NCI-H446 treated with DMSO at 0.1 percent for 48 hours (cell line): ENCODE results near the gene KAZN.

Source experiments
- DNase-seq: peaks from one replicate; lab custom pipeline; 2025; lab: John Stamatoyannopoulos, UW

KAZN gene

DNA sequence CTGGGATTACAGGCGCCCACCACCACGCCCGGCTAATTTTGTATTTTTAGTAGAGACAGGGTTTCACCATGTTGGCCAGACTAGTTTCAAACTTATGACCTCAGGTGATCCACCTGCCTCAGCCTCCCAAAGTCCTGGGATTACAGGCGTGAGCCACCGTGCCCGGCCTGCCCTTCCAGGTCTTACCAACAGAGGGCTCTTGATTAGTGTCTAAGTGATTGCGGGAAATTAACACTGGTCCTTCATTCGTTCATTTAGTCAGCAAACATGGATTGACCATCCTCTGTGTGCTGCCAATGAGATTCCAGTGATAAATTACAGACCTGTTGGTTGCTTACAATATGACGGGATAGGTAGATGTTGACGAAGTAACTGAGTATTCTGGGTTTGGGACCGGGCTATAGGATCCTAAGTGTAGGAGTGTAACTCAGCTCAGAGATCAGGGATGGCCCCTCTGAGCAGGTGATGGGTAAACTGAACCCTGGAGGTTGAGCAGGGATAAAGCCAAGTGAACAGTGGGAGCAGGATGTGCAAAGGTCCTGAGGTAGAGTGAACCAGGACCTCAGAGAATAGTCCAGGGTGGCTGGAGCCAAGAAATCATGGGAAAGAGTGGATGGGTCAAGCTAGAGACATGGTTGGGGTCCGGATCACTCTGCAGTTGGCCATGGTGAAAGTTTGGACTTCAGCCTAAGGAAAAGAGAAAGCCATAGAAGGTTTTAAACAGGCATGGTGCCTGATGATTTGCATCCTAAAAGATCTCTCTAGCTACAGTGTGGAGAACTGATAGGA lies 171.2 kb downstream of the KAZN start:
- no peak for DNase-seq

DNA sequence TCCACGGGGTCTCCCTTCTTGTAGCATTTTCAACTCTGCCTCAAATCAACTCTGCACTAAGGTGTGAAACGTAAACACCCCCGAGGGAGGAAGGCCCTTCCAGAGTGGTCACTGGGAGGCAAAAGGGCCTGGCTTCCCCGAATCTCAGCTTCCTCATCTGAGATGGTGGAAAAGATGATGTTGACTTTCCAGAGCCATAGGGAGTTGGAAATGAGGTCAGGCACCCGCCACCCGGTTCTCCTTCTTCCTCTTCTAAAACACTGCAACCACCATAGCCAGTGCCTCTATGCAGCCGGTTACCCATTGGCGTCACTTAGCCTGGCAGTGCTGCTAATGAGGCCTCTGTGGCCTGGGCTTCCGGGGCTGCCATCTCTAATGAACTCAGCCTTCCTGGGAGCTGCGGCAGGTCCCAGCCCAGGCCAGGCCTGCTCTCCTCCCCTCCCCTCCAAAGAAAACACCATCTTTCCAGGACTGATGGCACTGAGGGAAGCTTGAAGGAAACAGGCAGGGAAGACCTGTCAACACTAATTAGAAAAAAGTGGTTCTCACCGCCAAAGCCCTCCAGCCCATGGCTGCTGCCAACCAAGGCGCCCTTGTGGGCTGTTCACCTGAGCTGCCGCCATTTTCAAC lies 175.0 kb downstream of the KAZN start:
- no peak for DNase-seq

DNA sequence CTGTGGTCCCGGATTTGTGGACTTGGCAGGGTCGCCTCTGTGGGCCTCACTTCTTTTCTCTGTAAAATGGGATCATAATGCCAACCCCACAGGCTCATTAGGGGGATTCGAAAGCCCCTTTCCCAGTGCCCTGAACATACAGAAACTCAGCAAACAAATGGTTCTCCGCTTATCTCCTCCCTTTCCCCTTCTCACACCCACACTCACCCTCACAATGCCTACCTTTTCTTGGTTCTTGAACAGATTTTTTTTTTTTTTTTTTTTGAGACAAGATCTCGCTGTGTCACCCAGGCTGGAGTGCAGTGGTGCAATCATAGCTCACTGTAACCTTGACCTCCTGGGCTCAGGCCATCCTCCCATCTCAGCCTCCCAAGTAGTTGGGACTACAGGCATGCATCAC lies 175.7 kb downstream of the KAZN start:
- DNase-seq: no peak

DNA sequence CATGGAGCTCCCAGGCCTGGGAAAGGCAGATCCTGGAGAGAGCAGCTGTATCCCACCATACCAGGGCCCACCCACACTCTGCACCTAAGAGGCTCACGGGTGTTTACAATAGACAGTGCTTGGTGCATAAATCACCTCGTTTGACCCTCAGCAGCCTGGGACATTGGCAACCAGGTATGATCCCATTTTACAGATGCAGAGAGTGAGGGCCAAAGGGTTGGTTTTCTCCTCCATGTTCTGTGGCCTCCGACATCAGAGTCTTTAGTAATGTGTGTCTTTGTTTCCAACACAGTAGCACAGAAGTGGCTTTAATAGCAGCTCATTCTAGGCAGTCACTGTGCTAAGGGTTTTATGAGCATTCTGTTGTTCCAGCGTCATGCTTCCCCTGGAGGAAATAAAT lies 176.5 kb downstream of the KAZN start:
- no peak for DNase-seq

DNA sequence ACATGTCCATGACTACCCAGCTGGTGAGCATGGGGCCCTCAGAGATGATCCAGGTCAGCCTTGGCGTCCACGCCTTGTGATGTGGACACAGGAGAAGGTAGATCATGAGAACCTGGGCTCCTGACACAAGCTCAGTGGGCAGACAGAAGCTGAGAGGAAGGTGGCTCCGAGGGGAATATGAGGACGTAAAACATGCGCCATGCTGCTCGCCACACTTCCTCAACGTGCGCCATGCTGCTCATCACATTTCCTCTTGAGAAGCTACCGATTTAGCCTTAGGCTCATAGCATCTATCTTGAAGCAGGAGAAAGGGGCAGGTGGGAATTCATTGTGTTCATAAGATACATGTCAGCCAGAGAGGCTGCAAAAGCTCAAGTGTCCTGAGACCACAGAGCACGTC lies 176.9 kb downstream of the KAZN start:
- DNase-seq: no peak

DNA sequence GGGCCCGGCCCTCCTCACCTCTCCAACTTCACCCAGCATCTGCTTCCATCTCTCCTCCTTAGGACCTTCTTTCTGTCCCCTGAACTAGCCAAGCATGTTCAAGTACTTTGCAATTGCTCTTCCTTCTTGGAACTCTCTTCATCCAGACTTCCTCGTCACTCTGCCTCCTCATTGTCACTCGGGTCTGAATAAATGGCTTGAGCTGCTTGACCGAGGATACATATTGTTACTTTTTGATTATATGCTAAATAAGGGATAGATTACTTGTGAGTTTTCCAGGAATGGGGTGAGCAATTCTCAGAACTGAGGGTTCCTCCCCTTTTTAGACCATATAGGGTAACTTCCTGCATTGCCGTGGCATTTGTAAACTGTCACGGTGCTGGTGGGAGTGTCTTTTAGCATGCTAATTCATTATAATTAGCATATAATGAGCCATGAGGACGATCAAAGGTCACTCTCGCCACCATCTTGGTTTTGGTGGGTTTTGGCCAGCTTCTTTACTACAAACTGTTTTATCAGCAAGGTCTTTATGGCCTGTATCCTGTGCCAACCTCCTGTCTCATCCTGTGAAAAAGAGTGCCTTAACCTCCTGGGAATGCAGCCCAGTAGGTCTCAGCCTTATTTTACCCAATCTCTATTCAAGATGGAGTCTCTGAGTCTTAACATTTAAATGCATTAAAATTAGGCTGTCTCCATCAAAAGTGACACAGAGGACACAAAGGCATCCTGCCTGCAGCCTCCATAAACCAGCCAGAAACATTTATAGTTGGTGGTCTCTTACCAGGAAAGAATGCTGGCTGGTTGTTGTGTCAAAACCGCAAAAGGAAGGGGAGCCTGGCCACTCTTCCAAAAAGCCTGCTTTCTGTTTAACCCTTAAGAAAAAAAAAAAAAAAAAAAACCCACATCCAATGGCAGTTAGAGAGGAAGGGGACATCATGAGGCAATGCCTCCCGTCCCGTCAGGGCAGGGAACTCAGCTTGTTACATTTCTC lies 179.3 kb downstream of the KAZN start:
- no peak for DNase-seq

DNA sequence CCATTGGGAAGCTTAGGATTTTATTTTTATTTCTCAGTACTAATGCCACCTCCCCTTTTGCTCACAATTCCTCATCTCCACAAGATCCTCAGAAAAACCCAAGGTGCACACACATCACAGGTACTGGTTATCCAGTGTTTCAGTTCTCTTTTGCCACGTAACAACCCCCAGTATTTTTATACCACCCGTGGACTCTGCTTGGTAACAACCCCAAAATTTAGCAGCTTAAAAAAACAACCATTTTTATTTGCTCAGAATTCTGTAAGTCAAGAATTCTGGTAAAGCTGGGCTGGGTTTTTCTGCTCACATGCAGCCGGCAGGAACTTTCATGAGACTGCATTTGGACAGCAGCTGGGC lies 180.0 kb downstream of the KAZN start:
- DNase-seq: no peak

DNA sequence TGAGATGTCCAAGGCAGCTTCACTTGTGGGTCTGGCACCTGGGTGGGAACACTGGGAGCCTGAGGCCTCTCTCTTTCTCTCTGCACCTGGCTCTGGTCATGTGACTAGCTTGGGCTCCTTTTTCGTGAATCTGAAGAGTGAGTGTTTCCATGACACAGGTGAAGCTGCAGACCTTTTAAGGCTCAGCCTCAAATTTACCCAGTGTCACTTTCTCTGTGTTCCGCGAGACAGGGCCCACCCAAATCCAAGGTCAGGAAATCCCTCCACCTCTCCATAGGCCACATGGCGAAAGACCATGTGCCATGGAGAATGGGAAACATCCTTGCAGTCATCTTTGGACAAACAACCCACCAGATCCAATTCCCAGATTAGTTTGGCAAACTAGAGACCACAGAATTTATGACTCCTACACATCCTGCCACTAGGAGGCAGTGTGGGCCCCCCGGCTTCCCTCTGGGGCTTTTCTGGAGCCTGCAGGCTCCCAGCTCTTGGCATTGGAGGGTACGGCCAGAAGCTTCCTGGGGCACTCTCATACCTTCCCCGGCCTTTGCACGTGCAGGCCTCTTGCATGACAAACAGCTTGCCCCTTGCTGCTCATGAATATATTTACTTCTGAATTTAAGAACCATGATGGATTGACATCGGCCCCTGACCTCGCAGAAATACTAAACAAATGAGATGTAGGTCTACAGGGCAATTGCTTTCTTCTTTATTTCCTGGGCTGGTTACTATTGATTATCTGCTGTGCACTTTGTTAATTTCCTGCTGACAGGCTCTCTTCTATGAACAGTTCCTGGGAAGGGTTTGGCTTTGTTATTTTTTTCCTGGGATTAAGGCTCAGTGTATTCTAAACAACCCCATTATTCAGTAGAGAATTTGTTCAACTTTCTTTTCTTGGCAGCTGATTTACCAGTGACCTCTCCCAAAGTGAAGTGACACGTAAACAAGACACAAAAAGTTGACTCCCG lies 180.7 kb downstream of the KAZN start:
- DNase-seq: no peak

DNA sequence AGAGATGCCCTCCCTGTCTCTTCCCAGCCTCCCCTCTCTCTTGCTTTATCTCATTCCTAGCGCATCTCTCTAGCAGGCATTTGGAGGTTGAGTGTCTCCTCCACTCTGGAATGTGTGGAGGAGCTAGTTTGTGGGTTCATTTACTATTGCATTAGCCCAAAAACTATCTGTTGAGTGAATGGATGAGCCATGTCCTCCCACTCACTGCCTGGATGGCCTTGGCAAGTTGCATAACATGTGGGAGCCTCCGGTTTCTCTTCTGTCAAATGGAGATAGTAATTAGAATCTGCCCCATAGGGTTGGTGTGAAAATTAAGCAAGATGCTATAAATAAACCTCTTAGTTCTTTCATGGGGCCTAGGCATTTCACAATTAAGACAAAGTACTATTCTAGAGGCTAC lies 181.8 kb downstream of the KAZN start:
- no peak for DNase-seq

DNA sequence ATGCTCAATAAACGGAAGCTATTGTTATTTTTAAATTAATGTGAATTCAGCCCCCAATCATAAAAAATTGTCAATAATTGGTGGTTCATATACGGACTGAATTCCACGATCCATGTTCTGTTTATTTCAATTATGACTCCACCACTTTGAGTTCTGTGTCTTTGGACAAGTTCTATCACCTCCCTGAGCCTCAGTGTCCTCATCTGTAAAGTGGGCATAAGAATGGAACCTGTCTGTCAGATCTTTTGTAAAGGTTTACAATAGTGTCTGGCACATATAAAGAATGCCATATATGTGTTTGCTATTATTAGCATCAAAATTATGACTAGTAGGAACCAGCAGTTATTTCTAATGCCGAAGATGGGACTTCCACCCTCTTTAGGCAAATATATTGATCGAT lies 183.3 kb downstream of the KAZN start:
- DNase-seq: no peak

DNA sequence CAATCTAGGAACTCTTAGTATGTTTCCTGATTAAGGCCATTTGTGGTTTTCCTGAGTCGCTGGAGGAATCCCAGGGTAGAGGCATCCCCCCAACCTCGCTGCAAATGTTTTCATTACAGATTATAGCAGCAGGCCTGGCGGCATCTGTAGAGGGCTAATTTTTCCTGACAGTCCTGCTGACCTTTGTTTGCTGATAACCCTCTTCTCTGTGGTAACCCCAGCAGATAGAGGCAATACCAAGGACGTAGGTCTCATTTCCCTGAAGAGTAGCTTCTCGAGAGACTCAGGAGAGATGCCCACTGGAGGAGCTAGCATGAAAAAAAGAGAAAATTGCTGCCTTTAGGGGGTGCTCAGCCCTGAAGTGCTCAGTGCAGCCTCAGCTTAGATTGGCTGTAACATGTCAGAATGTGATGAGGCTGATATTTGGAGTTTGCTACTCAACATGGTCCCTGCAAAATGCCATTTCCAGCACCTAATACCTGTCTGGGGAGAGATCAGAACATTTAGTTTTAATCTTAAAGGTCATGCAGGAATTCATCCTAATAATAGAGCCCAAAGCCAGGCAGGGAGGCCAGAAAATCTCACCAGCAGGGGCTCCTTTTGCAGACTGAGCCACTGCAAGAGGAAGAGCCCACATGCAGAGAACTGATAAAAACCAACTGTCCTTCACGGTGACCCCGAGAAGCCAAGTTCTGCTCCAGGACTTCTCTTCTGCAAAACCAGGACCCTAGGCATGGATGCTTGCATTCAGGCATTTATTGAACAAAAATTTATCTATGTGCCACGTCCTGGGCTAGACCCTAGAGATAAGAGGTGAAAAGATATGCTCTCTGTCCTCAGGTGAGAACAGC lies 184.5 kb downstream of the KAZN start:
- no peak for DNase-seq

DNA sequence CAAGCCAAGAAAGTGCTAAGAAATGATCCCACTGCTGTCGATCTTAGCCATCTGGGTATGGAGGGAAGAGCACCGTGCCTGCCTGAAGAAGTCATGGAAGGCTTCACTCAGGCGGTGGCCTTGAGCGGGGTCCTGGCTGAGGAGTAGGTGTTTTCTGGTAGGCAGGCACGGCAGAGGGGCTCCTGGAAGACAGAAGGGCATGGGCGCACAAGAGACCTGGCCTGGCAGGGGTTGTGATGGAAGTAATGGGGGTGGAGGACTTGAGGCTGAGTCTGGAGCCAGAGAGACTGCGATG lies 185.1 kb downstream of the KAZN start:
- no peak for DNase-seq

DNA sequence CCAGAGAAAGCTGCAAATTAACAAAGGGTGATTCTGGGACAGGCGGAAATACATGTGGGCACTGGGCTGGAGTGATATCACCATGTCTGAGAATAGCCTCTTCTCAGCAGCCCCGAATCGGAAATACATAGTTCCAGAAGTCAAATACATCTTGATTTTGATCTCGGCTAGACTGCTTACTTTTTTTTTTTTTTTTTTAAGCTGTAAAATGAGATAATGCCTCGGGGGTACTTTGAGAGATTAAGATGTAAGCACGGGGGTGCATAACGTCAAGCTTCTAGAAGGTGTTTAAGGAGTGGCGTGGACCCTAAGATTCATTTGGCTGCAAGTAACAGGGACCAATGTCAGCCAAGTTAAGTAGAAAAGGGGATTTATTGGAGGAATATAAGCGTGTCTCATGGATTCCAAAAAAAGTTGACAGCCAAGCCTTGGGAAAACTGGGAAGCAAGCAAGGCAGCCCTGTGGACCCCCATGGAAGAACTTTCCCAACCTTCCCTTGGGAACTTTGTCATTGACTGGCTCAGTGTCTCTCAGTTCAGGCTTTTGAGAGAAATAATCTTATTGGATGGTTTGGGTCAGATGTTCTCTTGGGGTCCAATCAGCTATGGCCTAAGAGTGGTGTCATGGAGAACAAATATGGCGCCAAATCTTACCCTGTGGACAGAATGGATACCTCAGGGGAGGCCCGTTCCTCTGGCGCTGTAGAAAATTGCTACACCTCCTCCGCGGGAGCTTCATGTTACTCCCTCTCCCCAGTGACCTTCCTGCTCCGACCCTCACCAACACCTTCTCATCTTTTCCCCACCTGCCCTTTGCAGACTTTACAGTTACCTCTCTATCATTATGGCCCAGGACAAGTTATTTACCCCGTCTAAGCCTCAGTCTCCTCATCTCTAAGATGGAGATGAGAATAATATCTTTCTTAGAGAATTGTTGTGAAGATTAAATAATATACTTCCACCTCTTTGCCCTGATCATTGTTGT lies 186.6 kb downstream of the KAZN start:
- no peak for DNase-seq

DNA sequence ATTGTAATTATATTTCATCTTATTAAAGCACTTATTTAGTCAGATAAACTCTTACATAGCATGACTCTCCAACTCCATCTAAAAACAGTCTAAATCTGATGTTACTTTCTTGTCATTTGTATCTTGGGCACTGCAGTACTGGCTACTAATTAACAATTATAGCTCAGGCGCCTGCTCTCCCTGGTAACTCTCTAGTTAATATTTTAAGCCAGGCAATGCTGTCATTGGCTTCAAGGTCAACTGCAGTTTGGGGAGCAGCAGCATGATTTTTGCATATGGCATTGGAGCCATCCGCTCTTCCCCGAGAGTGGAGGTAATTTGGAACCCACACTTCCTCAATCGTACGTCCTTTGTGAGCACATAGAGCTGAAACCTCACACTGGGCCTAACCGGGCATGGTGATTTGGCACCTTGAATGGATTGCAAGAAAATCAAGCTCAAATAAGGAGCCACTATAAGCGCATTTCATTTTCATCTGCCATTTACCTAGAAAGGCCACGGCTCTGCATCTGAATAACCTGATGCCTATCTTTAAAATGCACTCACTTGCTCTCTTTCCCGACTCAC lies 187.7 kb downstream of the KAZN start:
- no peak for DNase-seq

DNA sequence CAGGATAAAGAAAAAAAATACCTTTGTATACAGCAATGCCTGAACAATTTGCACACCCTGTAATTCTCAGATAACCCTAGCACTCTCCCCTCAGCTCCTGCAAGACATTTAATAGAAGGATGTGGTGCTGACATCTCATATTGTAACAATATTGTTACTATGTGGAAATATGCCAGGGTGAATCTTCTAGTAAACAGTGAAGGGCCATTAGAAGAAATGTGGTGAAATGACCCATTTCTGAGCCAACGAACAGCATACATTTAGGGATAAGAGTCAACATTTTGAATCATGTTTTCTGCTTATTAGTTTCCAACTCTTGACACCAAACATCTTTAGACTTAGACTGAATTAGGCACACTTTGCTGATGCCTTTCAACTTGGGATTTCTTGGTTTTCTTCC lies 188.2 kb downstream of the KAZN start:
- no peak for DNase-seq

DNA sequence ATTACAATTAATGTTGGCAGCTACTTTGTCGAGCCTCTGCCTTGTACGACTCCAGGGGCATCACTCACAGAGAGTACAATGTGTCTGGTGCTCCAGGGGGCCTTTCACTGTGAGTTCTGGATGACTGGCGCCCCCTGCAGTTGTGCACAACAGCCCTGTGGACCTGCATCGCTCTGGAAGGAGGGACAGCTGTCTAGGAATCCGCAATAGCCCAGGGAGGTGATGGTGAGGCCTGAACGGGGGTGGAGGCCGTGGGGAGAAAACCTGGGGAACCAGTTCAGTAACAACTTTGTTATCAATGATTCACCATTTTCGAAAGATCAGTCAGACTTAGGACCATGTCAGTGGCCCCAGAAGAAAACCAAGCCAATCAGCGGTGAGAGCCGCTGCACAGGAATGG lies 189.1 kb downstream of the KAZN start:
- no peak for DNase-seq

DNA sequence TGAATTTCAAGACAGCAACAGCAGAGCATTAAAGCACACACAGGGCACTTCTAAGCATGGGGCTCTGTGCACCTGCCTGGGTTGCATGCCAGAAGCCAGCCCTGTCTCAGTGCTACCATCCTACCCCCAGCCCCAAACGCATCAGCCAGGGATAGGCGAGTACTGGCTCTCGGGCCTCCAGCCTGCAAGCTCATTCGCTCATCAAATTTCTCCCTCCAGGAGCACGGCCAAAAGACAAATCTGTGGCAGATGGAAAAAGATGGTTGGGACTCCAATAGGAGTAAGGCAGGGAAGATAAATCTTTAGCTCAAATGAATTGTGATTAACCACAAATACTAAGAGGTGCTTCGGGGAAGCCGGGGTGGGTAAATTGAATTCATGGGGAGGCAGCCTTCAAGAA lies 189.6 kb downstream of the KAZN start:
- DNase-seq: no peak

DNA sequence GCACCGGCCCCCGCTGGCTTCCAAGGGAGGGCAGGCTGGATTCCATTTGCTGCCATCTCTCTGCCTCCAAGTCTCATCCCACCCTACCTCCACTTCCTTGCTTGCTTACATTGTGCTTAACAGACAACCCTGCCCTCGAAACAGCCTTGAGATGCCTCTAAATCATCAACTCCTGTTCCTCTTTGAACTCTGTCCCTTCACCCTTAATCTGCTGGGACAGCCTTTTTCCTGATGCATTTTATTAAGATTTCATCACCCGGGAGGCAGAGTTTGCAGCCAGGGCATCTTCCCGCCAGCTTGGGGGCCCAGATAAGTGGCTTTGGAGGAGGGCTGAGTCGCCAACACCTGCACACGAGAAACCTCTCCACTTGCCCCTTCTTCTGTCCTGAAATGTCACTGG lies 192.5 kb downstream of the KAZN start:
- no peak for DNase-seq

DNA sequence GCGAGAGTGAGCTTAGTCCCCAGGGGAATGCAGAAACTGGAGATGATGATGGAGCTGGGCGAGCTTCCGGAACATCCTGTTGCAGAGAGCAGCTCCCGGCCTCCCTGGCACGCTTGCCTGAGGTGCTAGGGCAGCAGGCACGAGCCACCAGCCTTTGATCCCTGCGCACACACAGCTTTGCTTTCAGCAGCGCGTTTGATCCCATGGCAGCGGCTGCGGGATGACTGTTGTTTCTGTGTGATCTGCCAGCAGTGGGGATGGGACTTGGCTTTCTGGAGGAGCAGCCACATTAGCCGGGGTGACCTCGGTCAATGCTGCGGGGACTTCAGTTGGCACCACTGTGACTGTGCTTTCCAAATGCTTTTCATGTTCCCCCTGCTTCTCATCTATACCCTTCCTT lies 193.2 kb downstream of the KAZN start:
- no peak for DNase-seq
